Mucosa of descending colon (tissue), 3 donors: ENCODE results near the gene PSAP. TPM values are rescaled to one million over a fixed set of nuclear protein-coding genes. Genes with fewer than 3 reads are reported as not detected.

Source experiments
- ATAC-seq: fragments of 200-7000 bp; cut with Tn5 transposase; one replicate; pipeline ENCODE4 v1.9.1; 2020; ENCODE audit warnings: mild to moderate bottlenecking, moderate library complexity
- DNase-seq, 3 donors: peaks; one replicate each; pipeline ENCODE4 v3.0.0-alpha.2; 2020
- H3K36me3 ChIP-seq: fragments of 200-600 bp; one replicate; pipeline ENCODE4 v1.8.0; 2021; ENCODE audit warnings: low read depth, mild to moderate bottlenecking
- H3K4me1 ChIP-seq: fragments of 200-600 bp; one replicate; pipeline ENCODE4 v1.8.0; 2021; ENCODE audit warnings: low read depth, mild to moderate bottlenecking
- H3K4me3 ChIP-seq: fragments of 200-600 bp; one replicate; pipeline ENCODE4 v1.8.0; 2021; ENCODE audit warnings: mild to moderate bottlenecking
- H3K9me3 ChIP-seq: fragments of 200-600 bp; one replicate; pipeline ENCODE4 v1.8.0; 2021; ENCODE audit warnings: mild to moderate bottlenecking
- CTCF ChIP-seq: fragments of 200-600 bp; IDR thresholded peaks from one replicate; pipeline ENCODE4 v1.8.0; 2022; ENCODE audit warnings: antibody characterized with exemption, mild to moderate bottlenecking
- intact Hi-C, 2 donors: fragments of 100-400 bp; cut with DNase I in 1 of 2; cut with micrococcal nuclease in 1 of 2; formaldehyde crosslinking; loops; one replicate each; pipeline versions ENCODE4 v1.11.0 to v1.11.1; 2022; cut with DNase I, micrococcal nuclease
- total RNA-seq, 3 donors: library from RNA; stranded (reverse); fragmentation: NEBNext Ultra II Directional in 2 of 3; extraction: Animal tissue kit (Norgen Biotek cat#: 25700) in 2 of 3; gene quantifications; one replicate each; pipeline versions ENCODE4 v1.2.1 to v1.2.4, GENCODE V29; 2021 to 2023
- donor health status: DM: no; HTN: no; CAD: no; lungs with moderate emphysema.
- donor health status: DM: no; HTN: no; CAD: no.
- donor health status: DM: no; HTN: yes; CAD: no.

Gene PSAP
- total RNA-seq, 3 donors from 2014 or later = 561 to 810 (median 653) TPM

GRCh38 chr10:71829171-71829570 lies 21.9 kb downstream of the PSAP start:
- intact Hi-C loops = no loop called here
- H3K4me1 ChIP-seq = peaks cover 4% of the 10 kb centered on the region
- no peak for TF ChIP-seq CTCF
- no peaks in the 10 kb centered on the region for H3K9me3 ChIP-seq
- H3K4me3 ChIP-seq = no peak overlapping the region
- ATAC-seq (peak; percentile 4), DNase-seq (peak in 1 of 3 donors; percentile 34)
- no peaks in the 10 kb centered on the region for H3K36me3 ChIP-seq

GRCh38 chr10:71828702-71829101 lies 22.3 kb downstream of the PSAP start:
- Histone ChIP-seq H3K36me3 (no peaks in the 10 kb centered on the region), H3K4me1 (peaks cover 4% of the 10 kb centered on the region), H3K9me3 (no peaks in the 10 kb centered on the region), H3K4me3 (no peak overlapping the region)
- DNase-seq = no peak
- intact Hi-C loops = no loop called here
- ATAC-seq = no peak
- TF ChIP-seq CTCF = no peak

- DNase-seq (no peak), ATAC-seq (no peak)
- Histone ChIP-seq H3K4me3 (no peak overlapping the region), H3K4me1 (no peaks in the 10 kb centered on the region), H3K9me3 (no peaks in the 10 kb centered on the region), H3K36me3 (peaks cover 6% of the 10 kb centered on the region)
- no peak for TF ChIP-seq CTCF
- intact Hi-C loops = no loop called here
Observed at GRCh38 chr10:71827852-71828251, 23.2 kb downstream of the PSAP start.

- no peak for TF ChIP-seq CTCF
- H3K4me1 ChIP-seq = no peaks in the 10 kb centered on the region
- ATAC-seq (no peak), DNase-seq (no peak)
- H3K4me3 ChIP-seq = no peak overlapping the region
- peaks cover 15% of the 10 kb centered on the region for H3K36me3 ChIP-seq
- intact Hi-C loops = no loop called here
- H3K9me3 ChIP-seq = no peaks in the 10 kb centered on the region
Observed at GRCh38 chr10:71825217-71825616, 25.8 kb downstream of the PSAP start.

- Histone ChIP-seq H3K9me3 (no peaks in the 10 kb centered on the region), H3K4me3 (no peak overlapping the region), H3K4me1 (no peaks in the 10 kb centered on the region), H3K36me3 (peaks cover 22% of the 10 kb centered on the region)
- ATAC-seq (no peak), DNase-seq (no peak)
- no peak for TF ChIP-seq CTCF
- intact Hi-C loops = no loop called here
Observed at GRCh38 chr10:71824333-71824732, 26.7 kb downstream of the PSAP start.

GRCh38 chr10:71823356-71823755 lies 27.7 kb downstream of the PSAP start:
- no peak for DNase-seq
- no peaks in the 10 kb centered on the region for H3K4me1 ChIP-seq
- H3K4me3 ChIP-seq = no peak overlapping the region
- intact Hi-C loops = no loop called here
- no peak for TF ChIP-seq CTCF
- H3K9me3 ChIP-seq = no peaks in the 10 kb centered on the region
- H3K36me3 ChIP-seq = peaks cover 25% of the 10 kb centered on the region
- no peak for ATAC-seq
